ENCODE measurements around the gene PIK3R6. TPM values are rescaled to one million over a fixed set of nuclear protein-coding genes. Genes with fewer than 3 reads are reported as not detected.

PIK3R6 gene
- total RNA-seq, 1 experiment from 2014 or later = not detected

GRCh38 chr17:8880466-8880865 is 13.0 kb upstream of the PIK3R6 start:
- Histone ChIP-seq H3K4me1 (ENCODE audit: insufficient read depth, low read length) (no peaks in the 10 kb centered on the region), H4K20me1 (ENCODE audit: low read length) (no peaks in the 10 kb centered on the region), H2AFZ (ENCODE audit: low read length) (no peak overlapping the region), H3K79me2 (ENCODE audit: low read length) (no peaks in the 10 kb centered on the region), H3K36me3 (ENCODE audit: low read depth, low read length) (no peaks in the 10 kb centered on the region), H3K4me2 (ENCODE audit: low read length) (no peak overlapping the region), H3K9me3 (ENCODE audit: low read length) (no peaks in the 10 kb centered on the region), H3K27me3 (ENCODE audit: low read length) (peaks cover 26% of the 10 kb centered on the region), H3K27ac (ENCODE audit: low read length) (no peak overlapping the region), H3K4me3 (ENCODE audit: low read length) (no peak overlapping the region), H3K9me2 (replicated peaks; ENCODE audit: low read length) (no peaks in the 10 kb centered on the region), H3F3A (ENCODE audit: low read length, unreplicated experiment) (no peaks in the 10 kb centered on the region), H3K9ac (ENCODE audit: low read length) (no peak overlapping the region)
- ChIA-PET POLR2A (ENCODE audit: unreplicated experiment) (no interaction called here), CTCF (no interaction called here)
- TF ChIP-seq EZH2 (IDR thresholded peaks at IDR 0.05; ENCODE audit: low read length, unreplicated experiment) (no peak), EZH2phosphoT487 (IDR thresholded peaks at IDR 0.05; ENCODE audit: borderline replicate concordance, low read length) (no peak)
- TF ChIP-seq, protein P1, sequence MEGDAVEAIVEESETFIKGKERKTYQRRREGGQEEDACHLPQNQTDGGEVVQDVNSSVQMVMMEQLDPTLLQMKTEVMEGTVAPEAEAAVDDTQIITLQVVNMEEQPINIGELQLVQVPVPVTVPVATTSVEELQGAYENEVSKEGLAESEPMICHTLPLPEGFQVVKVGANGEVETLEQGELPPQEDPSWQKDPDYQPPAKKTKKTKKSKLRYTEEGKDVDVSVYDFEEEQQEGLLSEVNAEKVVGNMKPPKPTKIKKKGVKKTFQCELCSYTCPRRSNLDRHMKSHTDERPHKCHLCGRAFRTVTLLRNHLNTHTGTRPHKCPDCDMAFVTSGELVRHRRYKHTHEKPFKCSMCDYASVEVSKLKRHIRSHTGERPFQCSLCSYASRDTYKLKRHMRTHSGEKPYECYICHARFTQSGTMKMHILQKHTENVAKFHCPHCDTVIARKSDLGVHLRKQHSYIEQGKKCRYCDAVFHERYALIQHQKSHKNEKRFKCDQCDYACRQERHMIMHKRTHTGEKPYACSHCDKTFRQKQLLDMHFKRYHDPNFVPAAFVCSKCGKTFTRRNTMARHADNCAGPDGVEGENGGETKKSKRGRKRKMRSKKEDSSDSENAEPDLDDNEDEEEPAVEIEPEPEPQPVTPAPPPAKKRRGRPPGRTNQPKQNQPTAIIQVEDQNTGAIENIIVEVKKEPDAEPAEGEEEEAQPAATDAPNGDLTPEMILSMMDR (conservative IDR thresholded peaks at IDR 0.05; ENCODE audit: low read depth, low read length) = no peak
- no TSS peak for BruUV-seq (replicated peaks)
- DNase-seq = no peak
- ATAC-seq = no peak
- intact Hi-C loops (cut with micrococcal nuclease) = no loop called here

- H3K27ac ChIP-seq (ENCODE audit: low read length) = no peak overlapping the region
- no peak overlapping the region for H3K4me3 ChIP-seq (ENCODE audit: low read length)
- no peaks in the 10 kb centered on the region for H3K4me1 ChIP-seq (ENCODE audit: insufficient read depth, low read length)
- H2AFZ ChIP-seq (ENCODE audit: low read length) = no peak overlapping the region
- no peaks in the 10 kb centered on the region for H3K9me3 ChIP-seq (ENCODE audit: low read length)
- no peak overlapping the region for H3K9ac ChIP-seq (ENCODE audit: low read length)
- H3K4me2 ChIP-seq (ENCODE audit: low read length) = no peak overlapping the region
- POLR2A ChIA-PET (ENCODE audit: unreplicated experiment) = no interaction called here
- no TSS peak for BruUV-seq (replicated peaks)
- intact Hi-C loops (cut with micrococcal nuclease) = no loop called here
- no peaks in the 10 kb centered on the region for H3K9me2 ChIP-seq (replicated peaks; ENCODE audit: low read length)
- no peaks in the 10 kb centered on the region for H3F3A ChIP-seq (ENCODE audit: low read length, unreplicated experiment)
- CTCF ChIA-PET = no interaction called here
- H4K20me1 ChIP-seq (ENCODE audit: low read length) = no peaks in the 10 kb centered on the region
- TF ChIP-seq EZH2 (IDR thresholded peaks at IDR 0.05; ENCODE audit: low read length, unreplicated experiment) (no peak), EZH2phosphoT487 (IDR thresholded peaks at IDR 0.05; ENCODE audit: borderline replicate concordance, low read length) (no peak)
- TF ChIP-seq, protein P1 (conservative IDR thresholded peaks at IDR 0.05; ENCODE audit: low read depth, low read length) = no peak
- H3K27me3 ChIP-seq (ENCODE audit: low read length) = peaks cover 26% of the 10 kb centered on the region
- no peak for ATAC-seq
- H3K79me2 ChIP-seq (ENCODE audit: low read length) = no peaks in the 10 kb centered on the region
- no peaks in the 10 kb centered on the region for H3K36me3 ChIP-seq (ENCODE audit: low read depth, low read length)
- DNase-seq = no peak
Observed at GRCh38 chr17:8879410-8879809, 11.9 kb upstream of the PIK3R6 start.

DNA sequence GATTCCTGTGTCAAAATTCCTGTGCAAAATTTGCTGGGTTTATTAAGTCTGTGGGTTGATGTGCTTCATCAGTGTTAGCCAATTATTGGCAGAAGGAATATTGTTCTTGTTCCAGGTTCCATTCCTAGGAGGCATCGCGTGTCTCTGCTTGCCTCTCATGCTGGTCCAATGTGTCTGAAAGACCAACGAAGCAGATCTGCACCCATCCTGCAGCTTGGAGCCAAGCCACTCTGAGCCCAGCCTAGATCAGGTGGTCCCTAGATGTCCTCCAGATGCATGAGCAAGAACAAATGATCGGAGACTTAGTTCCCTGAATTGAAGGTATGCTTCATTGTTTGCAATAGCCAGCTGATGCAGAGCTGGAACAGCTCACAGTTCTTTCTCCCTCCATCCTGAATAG is 10.5 kb upstream of the PIK3R6 start:
- Histone ChIP-seq H3K9me2 (replicated peaks; ENCODE audit: low read length) (no peaks in the 10 kb centered on the region), H4K20me1 (ENCODE audit: low read length) (no peaks in the 10 kb centered on the region), H2AFZ (ENCODE audit: low read length) (no peak overlapping the region), H3F3A (ENCODE audit: low read length, unreplicated experiment) (no peaks in the 10 kb centered on the region), H3K9me3 (ENCODE audit: low read length) (no peaks in the 10 kb centered on the region), H3K36me3 (ENCODE audit: low read depth, low read length) (no peaks in the 10 kb centered on the region), H3K4me3 (ENCODE audit: low read length) (no peak overlapping the region), H3K27me3 (ENCODE audit: low read length) (peaks cover 26% of the 10 kb centered on the region), H3K79me2 (ENCODE audit: low read length) (no peaks in the 10 kb centered on the region), H3K4me2 (ENCODE audit: low read length) (no peak overlapping the region), H3K9ac (ENCODE audit: low read length) (no peak overlapping the region), H3K4me1 (ENCODE audit: insufficient read depth, low read length) (no peaks in the 10 kb centered on the region), H3K27ac (ENCODE audit: low read length) (no peak overlapping the region)
- intact Hi-C loops (cut with micrococcal nuclease) = no loop called here
- ChIA-PET CTCF (no interaction called here), POLR2A (ENCODE audit: unreplicated experiment) (no interaction called here)
- DNase-seq (no peak), ATAC-seq (no peak)
- no TSS peak for BruUV-seq (replicated peaks)
- TF ChIP-seq EZH2 (IDR thresholded peaks at IDR 0.05; ENCODE audit: low read length, unreplicated experiment) = no peak
- TF ChIP-seq, protein P1 (conservative IDR thresholded peaks at IDR 0.05; ENCODE audit: low read depth, low read length) = no peak

Measured in PC-3 (cell line).